K562 (cell line): ENCODE measurements around the gene TRMT44. TPM values are rescaled to one million over a fixed set of nuclear protein-coding genes. Genes with fewer than 3 reads are reported as not detected.

ENCODE experiments used
- ATAC-seq: fragments of 200-7000 bp; cut with Tn5 transposase; 3 replicates; pipeline ENCODE4 v1.9.1; 2020; ENCODE audit warnings: moderate library complexity
- BruUV-seq: library from RNA; stranded (reverse); fragments of 400-500 nt; replicated peaks from 2 replicates; lab custom pipeline; 2021; lab: Mats Ljungman, UMichigan
- CTCF ChIA-PET: fragments of 300-600 bp; formaldehyde crosslinking; extraction: SDS; loops from one replicate; lab custom pipeline; 2021; ENCODE audit warnings: low intra/inter-chr PET ratio; lab: Yijun Ruan, JAX
- POLR2A ChIA-PET: fragments of 300-600, 350-650 bp; sonication (Branson Sonifier 250); formaldehyde crosslinking; extraction: SDS; loops from one replicate; lab custom pipeline; 2021; ENCODE audit warnings: antibody characterized with exemption, inconsistent platforms; lab: Yijun Ruan, JAX
- DNase-seq, 4 experiments: peaks; one replicate each; pipeline versions ENCODE4 v3.0.0 to v3.0.0-alpha.2; 2011 to 2018; ENCODE audit warnings: low spot score in 3 of 4, mixed read lengths in 3 of 4; ENCODE audit errors: extremely low read depth in 1 of 4
- FAIRE-seq: peaks from 2 replicates; lab custom pipeline; 2011; peaks lifted over from hg19 to GRCh38; lab: Jason Lieb, UNC
- H2AFZ ChIP-seq: 2 replicates; pipeline ENCODE4 v1.6.0; 2011; ENCODE audit warnings: low read depth, low read length, control low read depth, inconsistent platforms
- H3K27ac ChIP-seq: fragments of 200-600 bp; 3 replicates; pipeline ENCODE4 v1.8.0; 2011; ENCODE audit warnings: low read depth, mild to moderate bottlenecking, control low read depth, inconsistent platforms, low read length, moderate library complexity, mixed read lengths; ENCODE audit errors: extremely low read depth
- H3K27me3 ChIP-seq, 2 experiments: fragments of 300-600 bp in 1 of 2; 2 replicates in 1 of 2; 3 replicates in 1 of 2; pipeline versions ENCODE4 v1.6.0 to v1.8.0; 2011; ENCODE audit warnings: inconsistent platforms in 2 of 2, low read length in 2 of 2, mild to moderate bottlenecking in 1 of 2, mixed read lengths in 1 of 2, moderate library complexity in 1 of 2; ENCODE audit not compliant: control insufficient read depth in 2 of 2, insufficient read depth in 2 of 2
- H3K36me3 ChIP-seq: fragments of 300-600 bp; 3 replicates; pipeline ENCODE4 v1.8.0; 2011; ENCODE audit warnings: mild to moderate bottlenecking, low read length, inconsistent platforms; ENCODE audit not compliant: control insufficient read depth, insufficient read depth
- H3K4me1 ChIP-seq, 2 experiments: fragments of 200-600 bp in 1 of 2; replicated peaks in 1 of 2; 2 replicates in 1 of 2; 3 replicates in 1 of 2; pipeline versions ENCODE4 v1.5.1 to v1.8.0; 2011; ENCODE audit warnings: inconsistent platforms in 2 of 2, low read length in 2 of 2, mild to moderate bottlenecking in 1 of 2, mixed read lengths in 1 of 2, moderate library complexity in 1 of 2; ENCODE audit not compliant: control insufficient read depth in 2 of 2, insufficient read depth in 2 of 2
- H3K4me2 ChIP-seq: 2 replicates; pipeline ENCODE4 v1.6.1; 2011; ENCODE audit warnings: low read length, control low read depth, inconsistent platforms, mixed read lengths; ENCODE audit not compliant: insufficient read depth
- H3K4me3 ChIP-seq: fragments of 200-600 bp; sonication (generic), shearing (Covaris generic); 2 replicates; pipeline ENCODE4 v1.5.1; 2016; ENCODE audit warnings: control low read depth, inconsistent platforms
- H3K79me2 ChIP-seq: fragments of 200-600 bp; 3 replicates; pipeline ENCODE4 v1.8.0; 2011; ENCODE audit warnings: low read length, inconsistent platforms; ENCODE audit not compliant: control insufficient read depth, insufficient read depth
- H3K9ac ChIP-seq, 2 experiments: 2 replicates each; pipeline versions ENCODE4 v1.6.0 to v1.6.1; 2011; ENCODE audit warnings: low read depth in 2 of 2, low read length in 2 of 2, control low read depth in 1 of 2, inconsistent platforms in 1 of 2, mild to moderate bottlenecking in 1 of 2, mixed read lengths in 1 of 2; ENCODE audit not compliant: insufficient read depth in 1 of 2
- H3K9me1 ChIP-seq: one replicate; pipeline ENCODE4 v1.6.0; 2011; ENCODE audit warnings: inconsistent platforms, mild to moderate bottlenecking, low read length, moderate library complexity; ENCODE audit not compliant: control insufficient read depth, insufficient read depth
- H3K9me3 ChIP-seq: replicated peaks from 2 replicates; pipeline ENCODE4 v1.5.1; 2011; ENCODE audit warnings: low read depth, low read length, inconsistent platforms; ENCODE audit not compliant: control insufficient read depth, insufficient read depth
- H4K20me1 ChIP-seq: replicated peaks from 2 replicates; pipeline ENCODE4 v1.6.1; 2011; ENCODE audit warnings: low read length, inconsistent platforms, mixed read lengths; ENCODE audit not compliant: control insufficient read depth, insufficient read depth
- CAMTA2 ChIP-seq: fragments of 250-450 bp; sonication (Bioruptor Pico); conservative IDR thresholded peaks from 2 replicates; pipeline ENCODE4 v1.5.1; 2022
- ESRRA ChIP-seq: fragments of 450-650 bp; IDR thresholded peaks from 2 replicates; pipeline ENCODE4 v1.6.1; 2014; ENCODE audit warnings: low read depth, mild to moderate bottlenecking, moderate library complexity, borderline replicate concordance
- ETS2 ChIP-seq: IDR thresholded peaks from 2 replicates; pipeline ENCODE4 v1.6.1; 2016; ENCODE audit warnings: borderline replicate concordance, missing genetic modification characterization, mild to moderate bottlenecking, moderate library complexity, missing compliant biosample characterization; ENCODE audit not compliant: poor library complexity, severe bottlenecking
- FOXK2 ChIP-seq, 2 experiments: fragments of 450-650 bp; IDR thresholded peaks in 1 of 2; conservative IDR thresholded peaks in 1 of 2; 2 replicates each; pipeline ENCODE4 v1.6.1; 2016; ENCODE audit warnings: low read depth in 2 of 2, mild to moderate bottlenecking in 1 of 2
- KAT2B ChIP-seq: IDR thresholded peaks from one replicate; pipeline ENCODE4 v1.6.1; 2012; ENCODE audit warnings: low read depth, mild to moderate bottlenecking, control low read depth, inconsistent platforms, low read length, moderate library complexity
- RBM22 ChIP-seq: fragments of 200-400 bp; formaldehyde crosslinking; IDR thresholded peaks from 2 replicates; pipeline ENCODE4 v1.6.1; 2018; ENCODE audit warnings: low read length, low read depth; ENCODE audit not compliant: poor library complexity, severe bottlenecking
- RERE ChIP-seq: sonication (generic); formaldehyde crosslinking; IDR thresholded peaks from 2 replicates; pipeline ENCODE4 v1.8.0; 2023; ENCODE audit warnings: missing genetic modification reagents, mild to moderate bottlenecking, borderline replicate concordance
- SMARCC2 ChIP-seq: fragments of 450-650 bp; IDR thresholded peaks from 2 replicates; pipeline ENCODE4 v1.6.1; 2017; ENCODE audit warnings: antibody characterized with exemption, moderate library complexity, mild to moderate bottlenecking, low read depth
- STAT5B ChIP-seq: fragments of 250-450 bp; sonication (Bioruptor Pico); IDR thresholded peaks from 2 replicates; pipeline ENCODE4 v1.8.0; 2021; ENCODE audit warnings: mild to moderate bottlenecking, inconsistent platforms
- ZNF431 ChIP-seq: sonication (generic); formaldehyde crosslinking; IDR thresholded peaks from 2 replicates; pipeline ENCODE4 v1.8.0; 2022; ENCODE audit warnings: mild to moderate bottlenecking, missing genetic modification reagents
- whole genome bisulfite sequencing: fragments of 100-300 bp; shearing (Covaris generic); methylation state at CpG from one replicate; pipeline ENCODE4 v1.1.6; 2016; ENCODE audit warnings: low coverage, mixed read lengths; ENCODE audit not compliant: insufficient coverage; ENCODE audit errors: missing lambda C conversion rate; 5-methylcytosine and 5-hydroxymethylcytosine counted together
- in situ Hi-C: fragments of 300-500 bp; cut with MboI; formaldehyde crosslinking; loops from 4 replicates; pipeline ENCODE4 v1.15.0; 2018; ENCODE audit warnings: inconsistent platforms, mixed read lengths
- intact Hi-C: fragments of 100-400 bp; cut with micrococcal nuclease; formaldehyde crosslinking; loops from 2 replicates; pipeline ENCODE4 v1.14.2; 2022
- polyA plus RNA-seq, 8 experiments: library from polyadenylated mRNA; depleted of rRNA in 4 of 8; stranded (reverse) in 5 of 8; unstranded in 3 of 8; fragments of >200 nt; fragmentation: Nextera tagmentation in 2 of 8; fragmentation: Illumina TruSeq in 1 of 8; extraction: Ambion mirVana in 2 of 8; extraction: Trizol in 1 of 8; gene quantifications; 2 replicates each; pipeline versions ENCODE4 v1.2.1 to v1.2.3, GENCODE V29; 2011 to 2014; ENCODE audit warnings: inconsistent platforms in 1 of 8, missing spikeins in 1 of 8
- total RNA-seq, 7 experiments: library from RNA; depleted of rRNA in 6 of 7; stranded (reverse); fragments of >200 nt in 6 of 7; fragmentation: Illumina TruSeq in 2 of 7; extraction: Trizol in 2 of 7; gene quantifications; 2 replicates each; pipeline versions ENCODE4 v1.2.1 to v1.2.3, GENCODE V29; 2011 to 2021; ENCODE audit warnings: low replicate concordance in 1 of 7

TRMT44 gene
- total and polyA plus RNA-seq, 9 of the 15 experiments (the other 6 are each of a cell fraction or from before 2014, with no cell fraction given) = 1.2 to 18.6 (median 10.0) TPM

DNA sequence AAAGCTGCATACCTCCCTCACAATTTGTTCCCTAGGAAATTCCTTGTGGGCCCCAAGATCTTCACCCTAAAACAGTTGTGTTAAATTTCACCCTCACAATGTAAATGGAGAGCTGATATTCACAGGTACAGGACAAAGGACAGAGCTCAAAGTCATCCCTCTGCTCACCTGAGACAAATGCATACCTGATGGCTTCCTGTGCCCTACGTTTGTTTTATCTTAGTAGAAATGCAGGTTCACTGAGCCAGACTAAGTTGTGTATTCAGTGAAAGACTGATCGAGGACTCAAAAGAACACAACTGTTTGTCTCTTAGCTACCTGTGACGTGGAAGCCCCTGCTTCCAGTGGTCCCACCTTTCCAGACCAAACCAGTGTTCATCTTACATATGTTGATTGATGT is 53.6 kb downstream of the TRMT44 start:
- no TSS peak for BruUV-seq
- TF ChIP-seq CAMTA2 (no peak), FOXK2 (conservative IDR thresholded peaks at IDR 0.05 in 1 of 2, IDR thresholded peaks at IDR 0.05 in 1 of 2; ENCODE audit: low read depth in 2 of 2) (no peak), ZNF431 (CRISPR knock-in tag) (no peak), ESRRA (no peak), SMARCC2 (no peak), KAT2B (no peak)
- intact Hi-C loops = no loop called here
- ATAC-seq = no peak
- FAIRE-seq = no peak
- no peaks in the 10 kb centered on the region for H3K9me1 ChIP-seq
- H3K79me2 ChIP-seq = no peaks in the 10 kb centered on the region
- no peaks in the 10 kb centered on the region for H3K4me1 ChIP-seq
- no peak overlapping the region for H3K27ac ChIP-seq
- POLR2A ChIA-PET = interaction anchor here (0.6 to 0.9 kb wide), 2 partner anchors 16 to 1368 kb away, joined by 3 read pairs; no protein-coding TSS in a partner anchor
- no peak overlapping the region for H2AFZ ChIP-seq
- DNase-seq = no peak
- in situ Hi-C loops = no loop called here
- H4K20me1 ChIP-seq = no peaks in the 10 kb centered on the region
- CTCF ChIA-PET = no interaction called here
- H3K27me3 ChIP-seq = no peaks in the 10 kb centered on the region
- H3K9ac ChIP-seq = no peak overlapping the region
- H3K36me3 ChIP-seq = no peaks in the 10 kb centered on the region
- no peak overlapping the region for H3K4me3 ChIP-seq
- WGBS = 39% methylated on average over 3 of the region's 3 CpGs
- no peak overlapping the region for H3K4me2 ChIP-seq
- no peaks in the 10 kb centered on the region; the same call in 1 of the 2 replicates for H3K9me3 ChIP-seq

GRCh38 chr4:8494983-8495548 is 54.5 kb downstream of the TRMT44 start:
- no peak for ATAC-seq
- Histone ChIP-seq H3K27ac (no peak overlapping the region), H4K20me1 (no peaks in the 10 kb centered on the region), H2AFZ (no peak overlapping the region), H3K4me3 (no peak overlapping the region), H3K9ac (no peak overlapping the region), H3K36me3 (no peaks in the 10 kb centered on the region), H3K9me1 (no peaks in the 10 kb centered on the region), H3K4me2 (no peak overlapping the region), H3K79me2 (no peaks in the 10 kb centered on the region), H3K4me1 (no peaks in the 10 kb centered on the region), H3K27me3 (no peaks in the 10 kb centered on the region), H3K9me3 (no peaks in the 10 kb centered on the region; the same call in 1 of the 2 replicates)
- FAIRE-seq = no peak
- DNase-seq = no peak
- ChIA-PET POLR2A (interaction anchor here (0.6 kb wide), 1 partner anchor 1369 kb away, joined by 3 read pairs; no protein-coding TSS in a partner anchor), CTCF (no interaction called here)
- intact Hi-C loops = no loop called here
- BruUV-seq = no TSS peak
- 42% methylated on average over 5 of the region's 5 CpGs for WGBS
- in situ Hi-C loops = no loop called here
- TF ChIP-seq SMARCC2 = no peak
- no peak for TF ChIP-seq ETS2 (tag)
- no peak for TF ChIP-seq RERE
- no peak for TF ChIP-seq RBM22
- no peak for TF ChIP-seq STAT5B (CRISPR knock-in tag)
